ENCODE measurements around the gene MOB3A. TPM values are rescaled to one million over a fixed set of nuclear protein-coding genes. Genes with fewer than 3 reads are reported as not detected.
A peak's percentile ranks its signal among the peaks of the same experiment; 100 is the strongest.
"Not testable (repeated sequence)": the region's sequence is repeated elsewhere in the genome, so short reads cannot be mapped to it uniquely, and the experiment has no call there.

The MOB3A gene
- total and polyA plus RNA-seq, 4 experiments from 2014 or later, result 29.6 to 135 (median 122) TPM

DNA sequence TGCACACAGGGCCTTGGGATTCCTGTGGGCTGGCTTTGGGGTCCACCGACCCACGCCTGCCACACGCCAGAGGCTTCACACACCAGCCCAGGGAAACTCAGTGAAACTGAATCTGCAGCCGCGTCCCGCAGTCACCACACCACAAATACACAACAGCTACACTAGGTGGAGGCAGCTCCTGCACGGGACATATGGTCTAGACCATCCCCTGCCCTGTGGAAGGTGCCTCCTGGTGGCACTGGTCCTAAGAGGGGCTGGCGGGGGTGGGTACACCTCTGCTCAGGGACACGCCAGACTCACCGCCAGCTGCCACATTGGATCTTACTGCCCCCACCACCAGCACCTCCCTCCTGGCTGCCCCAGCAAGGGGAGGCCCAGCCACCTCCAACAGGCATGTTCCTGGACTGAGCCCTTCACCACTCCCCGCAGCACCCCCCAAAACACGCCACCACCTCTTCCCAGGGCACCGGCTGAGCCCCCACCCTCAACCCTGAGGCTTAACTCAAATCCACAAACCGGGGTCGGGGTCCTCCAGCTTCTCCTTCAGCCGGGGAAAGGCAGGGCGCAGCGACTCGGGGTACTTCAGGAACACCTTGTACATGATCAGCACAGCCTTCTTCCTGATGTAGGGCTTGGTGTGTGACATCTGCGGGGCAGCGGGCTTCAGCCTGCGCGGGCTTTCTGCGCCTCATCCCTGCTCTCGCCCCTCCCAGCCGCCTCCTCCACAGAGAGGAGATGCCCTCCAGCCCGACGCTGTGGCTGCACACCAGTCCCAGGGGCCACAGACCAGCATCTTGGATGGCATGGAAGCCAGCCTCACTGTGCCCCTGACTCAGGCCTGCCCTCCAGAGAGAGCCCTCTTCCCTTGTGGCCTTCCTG, 34.0 kb upstream of the MOB3A start:
- H3K4me3 Mint-ChIP-seq, result no peak overlapping the region
- POLR2A ChIA-PET (ENCODE audit: partially characterized antibody), result no interaction called here
- peak overlapping the region in 1 of 7 donors; percentile 24 for H3K27ac Mint-ChIP-seq
- peaks cover 0 to 1% (median 0%) of the 10 kb centered on the region in 4 donors for H3K4me1 Mint-ChIP-seq
- DNase-seq, result no peak
- H3K27me3 ChIP-seq (ENCODE audit: insufficient read depth, low read length), result no peaks in the 10 kb centered on the region
- H3K9me3 Mint-ChIP-seq, result no peaks in the 10 kb centered on the region
- H3K4me1 ChIP-seq (ENCODE audit: insufficient read depth, low read length), result no peaks in the 10 kb centered on the region
- intact Hi-C loops (cut with micrococcal nuclease), result no loop called here
- no peak overlapping the region for H3K27ac ChIP-seq (ENCODE audit: low read depth, low read length)
- H3K36me3 ChIP-seq (ENCODE audit: insufficient read depth, low read length), result peaks cover 40% of the 10 kb centered on the region
- CTCF ChIA-PET (ENCODE audit: partially characterized antibody), result interaction anchor here (0.6 to 1.0 kb wide), 3 partner anchors 25 to 206 kb away, joined by 3 read pairs; no protein-coding TSS in a partner anchor
- H3K9me3 ChIP-seq (ENCODE audit: control insufficient read depth in 1 of 2, low read length in 2 of 2), result no peaks in the 10 kb centered on the region
- H3K36me3 Mint-ChIP-seq, result peaks cover 13 to 33% of the 10 kb centered on the region in 2 donors
- no peak overlapping the region for H3K4me3 ChIP-seq (ENCODE audit: low read length in 2 of 2)
- H3K27me3 Mint-ChIP-seq, result no peaks in the 10 kb centered on the region

DNA sequence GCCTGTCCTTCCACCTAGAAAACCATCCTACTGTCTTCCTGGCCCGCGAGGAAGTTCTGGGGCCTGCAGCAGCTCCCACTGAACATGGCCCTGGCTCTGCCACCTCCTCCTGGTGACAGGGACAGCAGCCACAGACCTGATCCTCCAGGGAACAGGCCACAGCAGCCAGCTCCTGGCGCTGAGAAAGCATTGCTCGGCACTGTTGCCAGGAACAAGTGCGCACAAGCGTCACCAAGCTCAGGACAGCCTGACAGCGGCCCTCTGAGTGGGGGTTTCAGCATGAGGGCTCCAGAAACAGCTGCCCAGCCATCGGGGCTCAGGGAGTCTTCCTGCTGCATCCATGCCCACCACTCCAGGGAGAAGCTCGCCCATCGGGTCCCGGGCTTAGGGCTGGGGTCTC, 33.4 kb upstream of the MOB3A start:
- H3K27ac ChIP-seq (ENCODE audit: low read depth, low read length), result no peak overlapping the region
- no peaks in the 10 kb centered on the region for H3K9me3 ChIP-seq (ENCODE audit: control insufficient read depth in 1 of 2, low read length in 2 of 2)
- Mint-ChIP-seq H3K4me1 (peaks cover 0 to 1% (median 0%) of the 10 kb centered on the region in 4 donors), H3K4me3 (no peak overlapping the region), H3K9me3 (no peaks in the 10 kb centered on the region), H3K36me3 (peaks cover 13 to 35% of the 10 kb centered on the region in 2 donors), H3K27me3 (no peaks in the 10 kb centered on the region), H3K27ac (no peak overlapping the region)
- intact Hi-C loops (cut with micrococcal nuclease), result no loop called here
- no peak for DNase-seq
- ChIA-PET CTCF (ENCODE audit: partially characterized antibody) (interaction anchor here (0.6 to 1.0 kb wide), 3 partner anchors 26 to 206 kb away, joined by 3 read pairs; no protein-coding TSS in a partner anchor), POLR2A (ENCODE audit: partially characterized antibody) (no interaction called here)
- H3K36me3 ChIP-seq (ENCODE audit: insufficient read depth, low read length), result peaks cover 40% of the 10 kb centered on the region
- H3K27me3 ChIP-seq (ENCODE audit: insufficient read depth, low read length), result no peaks in the 10 kb centered on the region
- H3K4me3 ChIP-seq (ENCODE audit: low read length in 2 of 2), result no peak overlapping the region
- H3K4me1 ChIP-seq (ENCODE audit: insufficient read depth, low read length), result no peaks in the 10 kb centered on the region

DNA sequence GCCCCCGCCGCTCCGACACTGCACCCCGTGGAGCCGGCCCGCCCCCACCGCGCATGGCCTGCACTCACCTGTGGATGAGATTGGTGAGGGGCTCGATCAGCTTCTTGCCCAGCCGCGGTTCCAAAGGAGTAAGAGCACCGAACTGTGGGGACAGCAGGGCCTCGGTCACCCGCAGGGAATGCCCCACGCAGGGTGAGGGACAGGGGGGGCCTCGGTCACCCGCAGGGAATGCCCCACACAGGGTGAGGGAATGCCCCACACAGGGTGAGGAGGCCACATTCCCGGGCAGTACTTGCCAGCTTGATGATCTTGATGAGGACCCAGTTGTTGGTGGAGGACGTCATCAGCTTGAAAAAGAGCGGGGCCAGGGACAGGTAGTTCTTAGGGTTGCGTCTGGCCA, 32.9 kb upstream of the MOB3A start:
- no peak for DNase-seq
- POLR2A ChIA-PET (ENCODE audit: partially characterized antibody), result no interaction called here
- H3K27ac ChIP-seq (ENCODE audit: low read depth, low read length), result no peak overlapping the region
- H3K9me3 ChIP-seq (ENCODE audit: control insufficient read depth in 1 of 2, low read length in 2 of 2), result no peaks in the 10 kb centered on the region
- Mint-ChIP-seq H3K4me1 (peaks cover 0 to 1% (median 0%) of the 10 kb centered on the region in 4 donors), H3K9me3 (no peaks in the 10 kb centered on the region), H3K27ac (no peak overlapping the region), H3K36me3 (peaks cover 13 to 38% of the 10 kb centered on the region in 2 donors), H3K27me3 (no peaks in the 10 kb centered on the region), H3K4me3 (no peak overlapping the region)
- CTCF ChIA-PET (ENCODE audit: partially characterized antibody), result interaction anchor here (1.0 kb wide), 1 partner anchor 27 kb away, joined by 3 read pairs; no protein-coding TSS in a partner anchor
- H3K4me1 ChIP-seq (ENCODE audit: insufficient read depth, low read length), result no peaks in the 10 kb centered on the region
- H3K27me3 ChIP-seq (ENCODE audit: insufficient read depth, low read length), result no peaks in the 10 kb centered on the region
- intact Hi-C loops (cut with micrococcal nuclease), result no loop called here
- H3K36me3 ChIP-seq (ENCODE audit: insufficient read depth, low read length), result peaks cover 40% of the 10 kb centered on the region
- no peak overlapping the region for H3K4me3 ChIP-seq (ENCODE audit: low read length in 2 of 2)

DNA sequence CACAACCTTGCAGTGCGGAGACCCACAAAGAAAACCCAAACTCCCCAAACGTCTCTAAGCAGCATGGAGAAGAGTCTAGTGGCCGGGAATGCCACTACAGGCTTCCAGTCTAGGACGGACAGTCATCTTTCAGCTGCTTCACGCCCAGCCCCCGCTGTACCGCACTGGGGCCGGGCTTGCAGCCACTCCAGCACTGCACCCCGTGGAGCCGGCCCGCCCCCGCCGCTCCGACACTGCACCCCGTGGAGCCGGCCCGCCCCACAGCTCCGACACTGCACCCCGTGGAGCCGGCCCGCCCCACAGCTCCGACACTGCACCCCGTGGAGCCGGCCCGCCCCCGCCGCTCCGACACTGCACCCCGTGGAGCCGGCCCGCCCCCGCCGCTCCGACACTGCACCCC, 32.1 kb upstream of the MOB3A start:
- peaks cover 12 to 37% of the 10 kb centered on the region in 2 donors for H3K36me3 Mint-ChIP-seq
- H3K4me3 Mint-ChIP-seq; H3K4me1 Mint-ChIP-seq; H3K27me3 ChIP-seq (ENCODE audit: insufficient read depth, low read length); CTCF ChIA-PET (ENCODE audit: partially characterized antibody); DNase-seq; POLR2A ChIA-PET (ENCODE audit: partially characterized antibody); H3K4me1 ChIP-seq (ENCODE audit: insufficient read depth, low read length); H3K9me3 Mint-ChIP-seq; H3K9me3 ChIP-seq (ENCODE audit: control insufficient read depth in 1 of 2, low read length in 2 of 2); H3K27ac Mint-ChIP-seq; intact Hi-C loops (cut with micrococcal nuclease); H3K27me3 Mint-ChIP-seq; H3K27ac ChIP-seq (ENCODE audit: low read depth, low read length); H3K4me3 ChIP-seq (ENCODE audit: low read length in 2 of 2): not testable (repeated sequence)
- H3K36me3 ChIP-seq (ENCODE audit: insufficient read depth, low read length), result peaks cover 40% of the 10 kb centered on the region

DNA sequence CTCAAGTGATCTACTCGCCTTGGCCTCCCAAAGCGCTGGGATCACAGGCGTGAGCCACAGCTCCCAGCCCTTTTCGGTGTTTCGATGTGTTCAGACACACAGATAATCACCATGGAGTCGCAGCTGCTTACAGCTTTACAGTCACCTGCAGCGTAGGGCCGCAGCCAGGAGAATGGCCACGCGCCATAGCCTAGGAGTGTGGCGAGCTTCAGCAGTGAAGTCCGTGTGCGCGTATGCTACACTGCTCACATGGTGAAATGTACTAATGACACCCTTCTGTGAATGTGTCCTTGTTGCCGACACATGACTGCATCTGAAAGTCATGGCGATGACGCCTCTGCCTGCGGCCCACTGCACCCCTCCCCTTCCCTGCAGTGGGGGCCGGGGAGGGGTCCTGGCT, 31.6 kb upstream of the MOB3A start:
- intact Hi-C loops (cut with micrococcal nuclease), result no loop called here
- Histone ChIP-seq H3K36me3 (ENCODE audit: insufficient read depth, low read length) (peaks cover 40% of the 10 kb centered on the region), H3K9me3 (ENCODE audit: control insufficient read depth in 1 of 2, low read length in 2 of 2) (no peaks in the 10 kb centered on the region), H3K4me3 (ENCODE audit: low read length in 2 of 2) (no peak overlapping the region), H3K27me3 (ENCODE audit: insufficient read depth, low read length) (no peaks in the 10 kb centered on the region), H3K27ac (ENCODE audit: low read depth, low read length) (no peak overlapping the region), H3K4me1 (ENCODE audit: insufficient read depth, low read length) (no peaks in the 10 kb centered on the region)
- CTCF ChIA-PET (ENCODE audit: partially characterized antibody), result no interaction called here
- no peaks in the 10 kb centered on the region for H3K27me3 Mint-ChIP-seq
- H3K4me3 Mint-ChIP-seq, result no peak overlapping the region
- POLR2A ChIA-PET (ENCODE audit: partially characterized antibody), result no interaction called here
- H3K4me1 Mint-ChIP-seq, result no peaks in the 10 kb centered on the region
- H3K36me3 Mint-ChIP-seq, result peaks cover 9 to 34% of the 10 kb centered on the region in 2 donors
- H3K9me3 Mint-ChIP-seq, result no peaks in the 10 kb centered on the region
- no peak for DNase-seq
- no peak overlapping the region for H3K27ac Mint-ChIP-seq

DNA sequence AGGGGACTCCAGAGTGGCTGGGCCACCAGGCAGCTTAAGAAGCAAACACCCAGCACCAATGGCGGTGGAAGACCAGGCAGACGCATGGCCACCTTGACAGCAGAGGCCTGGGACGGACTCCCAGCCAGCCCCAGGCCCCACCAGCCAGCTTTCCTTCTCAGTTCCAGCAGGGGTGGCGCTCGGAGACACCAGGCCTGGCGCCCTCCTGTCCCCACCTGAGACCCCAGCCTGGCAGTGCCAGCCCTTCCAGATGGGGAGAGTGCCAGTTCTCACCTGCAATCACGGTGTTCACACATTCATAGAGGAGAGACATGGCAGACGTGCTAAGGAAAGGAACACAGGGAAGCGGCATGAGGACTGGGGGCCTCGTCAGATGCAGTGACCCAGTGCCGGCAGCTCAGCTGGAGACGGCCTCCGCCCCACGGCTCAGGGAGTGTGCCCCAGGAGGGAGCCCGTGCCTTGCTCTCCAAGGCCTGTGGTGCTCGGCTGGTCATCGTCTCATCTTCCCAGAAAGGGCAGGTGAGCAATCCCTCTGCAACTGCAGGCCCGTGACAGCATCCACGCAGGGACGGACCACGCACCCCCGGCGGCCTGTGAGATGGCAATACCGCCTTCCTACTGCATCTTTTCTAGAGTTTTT, 30.9 kb upstream of the MOB3A start:
- Mint-ChIP-seq H3K4me1 (no peaks in the 10 kb centered on the region), H3K9me3 (no peaks in the 10 kb centered on the region), H3K36me3 (peaks cover 6 to 39% of the 10 kb centered on the region in 2 donors), H3K4me3 (no peak overlapping the region), H3K27me3 (no peaks in the 10 kb centered on the region), H3K27ac (no peak overlapping the region)
- H3K27ac ChIP-seq (ENCODE audit: low read depth, low read length), result no peak overlapping the region
- no peak overlapping the region for H3K4me3 ChIP-seq (ENCODE audit: low read length in 2 of 2)
- H3K36me3 ChIP-seq (ENCODE audit: insufficient read depth, low read length), result peaks cover 40% of the 10 kb centered on the region
- ChIA-PET CTCF (ENCODE audit: partially characterized antibody) (no interaction called here), POLR2A (ENCODE audit: partially characterized antibody) (no interaction called here)
- intact Hi-C loops (cut with micrococcal nuclease), result no loop called here
- H3K27me3 ChIP-seq (ENCODE audit: insufficient read depth, low read length), result no peaks in the 10 kb centered on the region
- H3K4me1 ChIP-seq (ENCODE audit: insufficient read depth, low read length), result no peaks in the 10 kb centered on the region
- H3K9me3 ChIP-seq (ENCODE audit: control insufficient read depth in 1 of 2, low read length in 2 of 2), result no peaks in the 10 kb centered on the region
- DNase-seq, result no peak

DNA sequence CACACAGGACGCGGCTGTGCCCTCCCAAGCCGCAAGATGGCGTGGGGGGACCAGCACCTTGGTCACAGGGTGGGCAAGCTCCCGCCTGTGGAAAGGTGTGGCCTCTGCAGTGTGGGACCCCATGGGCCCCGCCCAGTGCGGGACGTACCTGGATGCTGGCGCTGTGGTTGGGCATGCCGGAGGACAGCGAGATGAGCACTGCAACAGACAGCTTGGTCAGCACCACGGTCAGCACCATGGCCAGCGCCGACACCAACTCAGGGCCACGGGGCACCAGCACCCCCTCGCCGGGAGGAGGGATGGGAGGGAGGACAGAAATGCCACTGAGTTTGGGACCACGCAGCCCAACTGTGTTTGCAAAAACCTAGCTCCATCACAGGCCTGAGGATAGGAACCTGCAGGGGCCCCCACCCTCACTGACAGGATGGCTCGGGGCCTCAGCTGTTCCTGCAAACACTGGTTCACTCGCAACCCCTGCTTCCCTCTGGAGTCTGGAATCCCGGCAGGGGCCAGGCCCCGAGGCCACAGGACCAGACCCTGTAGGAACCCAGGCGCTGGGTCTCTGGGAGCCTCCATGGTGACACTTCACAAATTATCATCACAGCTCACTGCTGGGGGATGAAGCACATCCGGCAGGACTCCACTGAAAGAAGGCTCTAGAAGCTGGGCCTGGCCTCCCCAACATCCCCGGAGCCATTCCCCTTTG, 27.7 kb upstream of the MOB3A start:
- peaks cover 12 to 50% of the 10 kb centered on the region in 2 donors for H3K36me3 Mint-ChIP-seq
- no peak overlapping the region for H3K27ac Mint-ChIP-seq
- no peak overlapping the region for H3K27ac ChIP-seq (ENCODE audit: low read depth, low read length)
- no peak overlapping the region for H3K4me3 Mint-ChIP-seq
- H3K9me3 Mint-ChIP-seq, result no peaks in the 10 kb centered on the region
- intact Hi-C loops (cut with micrococcal nuclease), result no loop called here
- POLR2A ChIA-PET (ENCODE audit: partially characterized antibody), result interaction anchor here (0.7 to 1.2 kb wide), 3 partner anchors 9 to 40 kb away, joined by 3 to 5 read pairs (median 3); no protein-coding TSS in a partner anchor
- H3K4me1 Mint-ChIP-seq, result peaks cover 0 to under 1% (median 0%) of the 10 kb centered on the region in 4 donors
- no peak for DNase-seq
- no peak overlapping the region for H3K4me3 ChIP-seq (ENCODE audit: low read length in 2 of 2)
- H3K4me1 ChIP-seq (ENCODE audit: insufficient read depth, low read length), result no peaks in the 10 kb centered on the region
- no peaks in the 10 kb centered on the region for H3K9me3 ChIP-seq (ENCODE audit: control insufficient read depth in 1 of 2, low read length in 2 of 2)
- H3K27me3 ChIP-seq (ENCODE audit: insufficient read depth, low read length), result no peaks in the 10 kb centered on the region
- H3K36me3 ChIP-seq (ENCODE audit: insufficient read depth, low read length), result peaks cover 50% of the 10 kb centered on the region
- CTCF ChIA-PET (ENCODE audit: partially characterized antibody), result no interaction called here
- H3K27me3 Mint-ChIP-seq, result no peaks in the 10 kb centered on the region
